HG02642 (cell line): Measurements from ENCODE around the gene IL1RAPL2.
"Not testable (repeated sequence)": the region's sequence is repeated elsewhere in the genome, so short reads cannot be mapped to it uniquely, and the experiment has no call there.

Experiments used
- ATAC-seq: cut with Tn5 transposase; IDR thresholded peaks from one replicate; pipeline ENCODE4 v1.9.1; 2021; ENCODE audit warnings: mild to moderate bottlenecking; ENCODE audit not compliant: unreplicated experiment, poor library complexity

Gene IL1RAPL2

DNA sequence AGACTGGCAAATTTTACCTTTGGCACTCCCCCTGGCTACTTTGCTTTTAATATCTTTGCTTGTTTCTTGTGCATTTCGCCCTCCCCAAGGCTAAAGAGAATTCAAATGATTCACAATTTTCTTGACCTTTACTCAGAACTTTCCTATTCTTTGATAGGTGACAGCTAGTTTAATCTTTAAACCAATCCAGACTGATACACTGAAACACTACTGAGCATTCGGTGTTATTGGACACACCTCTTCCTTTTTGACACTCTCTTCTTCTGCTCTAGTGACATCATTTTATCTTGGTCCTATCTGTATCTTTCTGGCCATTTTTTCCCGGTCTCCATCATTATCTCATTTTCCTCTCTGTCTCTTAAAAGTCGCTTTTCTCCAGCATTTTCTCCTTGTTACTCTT lies 103.1 kb downstream of the IL1RAPL2 start:
- no peak for ATAC-seq

- no peak for ATAC-seq
Measured at GRCh38 chrX:104670051-104670450, 104.1 kb downstream of the IL1RAPL2 start.

GRCh38 chrX:104677517-104677916 lies 111.5 kb downstream of the IL1RAPL2 start:
- ATAC-seq: not testable (repeated sequence)

DNA sequence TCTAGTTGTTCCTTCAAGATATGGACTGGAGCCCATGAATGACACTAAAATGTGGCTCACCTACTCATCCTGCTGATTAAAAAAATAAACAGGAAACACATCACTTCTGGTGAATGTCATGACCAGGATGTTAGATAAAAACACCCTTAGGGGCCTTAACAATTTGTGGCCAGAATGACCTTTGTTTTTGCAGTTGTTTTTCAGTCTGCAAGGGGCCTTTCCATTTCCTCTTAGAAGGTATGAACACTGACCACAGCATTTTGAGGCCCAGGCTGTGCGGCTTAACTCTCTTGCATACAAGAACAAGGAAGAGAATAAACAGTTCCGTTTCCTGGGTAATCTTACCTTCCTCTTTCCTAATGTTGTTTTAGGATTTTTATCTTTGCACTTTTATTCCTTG lies 113.2 kb downstream of the IL1RAPL2 start:
- no peak for ATAC-seq

GRCh38 chrX:104681214-104681613 lies 115.2 kb downstream of the IL1RAPL2 start:
- no peak for ATAC-seq

DNA sequence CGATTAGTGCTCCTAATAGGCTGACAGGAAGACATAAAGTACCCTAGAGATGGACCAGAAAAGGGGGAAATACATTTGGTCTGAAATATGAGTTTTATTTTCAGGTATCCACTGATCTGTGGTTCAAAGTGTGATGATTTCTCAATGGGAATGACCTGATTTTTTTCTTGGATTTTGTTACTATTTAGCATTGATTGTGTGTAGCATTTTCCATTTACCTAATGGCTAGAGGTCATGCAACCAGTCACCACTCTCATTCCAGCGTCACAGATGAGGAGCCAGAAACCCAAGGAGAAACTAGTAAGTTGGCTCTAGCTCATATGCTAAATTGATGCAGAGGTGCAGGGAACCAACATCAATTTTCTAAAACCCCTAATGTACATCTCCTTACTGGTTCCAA lies 118.1 kb downstream of the IL1RAPL2 start:
- ATAC-seq: no peak

DNA sequence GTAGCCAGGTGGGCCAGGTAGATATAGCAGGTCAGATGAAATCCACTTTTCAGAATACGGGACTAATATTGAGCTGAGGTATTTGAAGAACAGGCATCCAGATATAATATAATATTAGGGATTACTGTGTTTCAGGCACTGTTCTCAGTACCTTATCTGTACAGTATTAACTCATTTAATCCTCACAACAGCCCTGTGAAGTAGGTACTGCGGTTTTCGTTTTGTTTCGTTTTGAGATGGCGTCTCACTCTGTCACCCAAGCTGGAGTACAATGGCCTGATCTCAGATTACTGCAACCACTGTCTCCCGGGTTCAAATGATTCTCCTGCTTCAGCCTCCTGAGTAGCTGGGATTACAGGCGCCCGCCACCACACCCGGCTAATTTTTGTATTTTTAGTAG lies 129.6 kb downstream of the IL1RAPL2 start:
- peak; percentile 80 for ATAC-seq

DNA sequence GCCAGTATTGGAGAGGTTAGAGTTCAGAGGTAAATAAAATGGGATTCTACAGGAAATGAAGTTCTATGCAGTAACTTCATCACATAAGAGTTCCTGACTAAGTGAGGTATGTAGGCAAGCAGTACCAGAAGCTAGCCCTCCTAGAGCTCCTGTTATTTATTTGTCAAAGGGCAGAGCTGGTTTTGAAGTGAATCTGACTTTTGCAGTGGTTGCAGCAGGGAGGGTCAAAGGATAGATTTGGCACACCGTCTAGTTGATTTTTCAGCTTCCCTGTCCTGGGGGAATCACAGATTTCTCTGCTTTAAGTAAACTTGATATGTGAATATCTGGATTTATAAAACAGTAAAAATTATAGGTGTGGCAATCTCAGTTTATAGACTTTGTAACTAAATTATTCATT lies 130.7 kb downstream of the IL1RAPL2 start:
- no peak for ATAC-seq

GRCh38 chrX:104697294-104697693 lies 131.3 kb downstream of the IL1RAPL2 start:
- no peak for ATAC-seq

GRCh38 chrX:104707042-104707441 lies 141.0 kb downstream of the IL1RAPL2 start:
- no peak for ATAC-seq

DNA sequence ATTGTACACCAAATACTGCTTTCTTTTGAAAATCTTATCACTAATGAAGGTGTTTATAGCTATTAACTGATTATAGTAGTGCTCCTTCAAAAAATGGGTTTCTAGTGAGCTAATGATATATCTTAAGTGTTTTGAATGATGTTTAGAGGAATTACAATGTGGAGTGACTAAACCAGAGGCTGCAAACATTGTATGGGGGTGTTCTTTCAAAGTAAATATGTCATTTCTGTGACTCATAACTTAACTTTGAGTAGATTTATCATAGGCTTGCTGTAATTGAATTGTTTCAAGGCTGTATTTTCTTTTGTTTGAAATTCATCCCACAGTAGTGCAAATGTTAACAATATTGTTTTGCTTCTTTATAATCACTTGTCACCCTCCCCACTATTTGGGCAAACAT lies 141.6 kb downstream of the IL1RAPL2 start:
- no peak for ATAC-seq

- ATAC-seq: no peak
Measured at GRCh38 chrX:104712515-104712914, 146.5 kb downstream of the IL1RAPL2 start.

GRCh38 chrX:104721854-104722253 lies 155.9 kb downstream of the IL1RAPL2 start:
- ATAC-seq: no peak

DNA sequence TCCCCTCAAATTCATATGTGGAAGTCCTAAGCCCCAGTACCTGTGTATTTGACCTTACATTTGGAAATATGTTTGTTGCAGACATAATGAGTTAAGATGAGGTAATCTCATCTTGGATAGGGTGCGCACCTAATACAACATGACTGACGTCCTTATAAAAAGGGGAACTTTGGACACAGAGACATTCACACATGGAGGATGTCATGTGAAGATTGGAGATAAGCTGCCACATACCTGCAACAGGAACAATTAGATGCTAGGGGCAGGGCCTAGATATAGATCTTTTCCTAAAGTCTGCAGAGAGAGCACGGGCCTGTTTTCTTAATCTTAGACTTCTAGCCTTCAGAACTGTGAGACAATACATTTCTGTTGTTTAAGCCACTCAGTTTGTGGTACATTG lies 162.5 kb downstream of the IL1RAPL2 start:
- ATAC-seq: no peak

GRCh38 chrX:104742355-104742754 lies 176.4 kb downstream of the IL1RAPL2 start:
- ATAC-seq: no peak

DNA sequence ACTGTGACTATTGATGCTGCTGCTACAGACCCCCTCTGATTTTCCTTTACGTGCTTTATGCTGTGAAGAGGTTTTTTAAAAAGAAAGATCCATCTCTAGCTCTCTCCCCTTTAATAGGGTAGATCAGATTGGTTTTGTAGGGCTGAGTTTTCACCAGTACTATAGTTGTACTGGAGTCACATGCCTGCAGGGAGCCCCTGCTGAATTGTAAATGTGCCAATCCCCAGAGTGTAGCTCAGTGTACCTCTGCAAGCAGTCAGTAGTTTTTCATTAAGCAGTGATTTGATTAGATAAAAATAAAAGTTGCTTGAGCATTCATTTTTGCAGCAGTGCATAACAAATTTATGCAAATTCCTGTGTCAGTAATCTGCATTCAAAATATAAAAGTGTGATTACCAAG lies 179.2 kb downstream of the IL1RAPL2 start:
- no peak for ATAC-seq

- no peak for ATAC-seq
Measured at GRCh38 chrX:104749951-104750610, 184.1 kb downstream of the IL1RAPL2 start.

DNA sequence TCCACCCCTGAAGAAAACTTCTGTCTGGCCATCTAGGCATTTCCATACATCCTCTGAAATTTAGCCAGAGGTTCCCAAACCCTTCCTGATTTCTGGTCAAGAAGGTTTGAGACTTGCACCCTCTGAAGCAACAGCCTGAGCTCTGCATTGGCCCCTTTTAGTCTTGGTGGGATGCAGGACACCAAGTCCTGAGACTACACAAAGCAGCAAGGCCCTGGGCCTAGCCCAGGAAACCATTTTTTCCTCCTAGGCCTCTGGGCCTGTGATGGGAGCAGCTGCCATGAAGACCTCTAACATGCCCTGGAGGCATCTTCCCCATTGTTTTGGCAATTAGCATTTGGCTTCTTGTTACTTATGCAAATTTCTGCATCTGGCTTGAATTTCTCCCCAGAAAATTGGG lies 196.6 kb downstream of the IL1RAPL2 start:
- ATAC-seq: no peak

DNA sequence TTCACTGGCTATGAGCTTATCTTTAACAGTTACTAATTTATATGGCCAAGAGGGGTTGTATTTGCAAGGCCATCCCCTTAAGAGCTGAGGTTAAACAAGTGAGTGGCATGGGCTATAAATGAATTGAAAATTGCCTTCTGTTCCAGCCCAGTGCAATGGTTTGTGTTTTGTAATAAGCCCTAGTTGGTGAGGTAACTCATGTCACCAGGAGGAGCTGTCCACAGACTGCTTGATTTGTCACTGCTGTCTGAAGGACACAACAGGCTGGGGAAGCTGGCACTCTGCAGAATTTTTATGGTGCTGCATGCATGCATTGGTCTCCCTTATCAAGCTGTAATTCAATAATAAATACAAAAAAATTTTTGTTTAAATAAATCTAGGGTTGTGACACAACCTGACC lies 223.8 kb downstream of the IL1RAPL2 start:
- no peak for ATAC-seq

GRCh38 chrX:104795804-104796203 lies 229.8 kb downstream of the IL1RAPL2 start:
- no peak for ATAC-seq

DNA sequence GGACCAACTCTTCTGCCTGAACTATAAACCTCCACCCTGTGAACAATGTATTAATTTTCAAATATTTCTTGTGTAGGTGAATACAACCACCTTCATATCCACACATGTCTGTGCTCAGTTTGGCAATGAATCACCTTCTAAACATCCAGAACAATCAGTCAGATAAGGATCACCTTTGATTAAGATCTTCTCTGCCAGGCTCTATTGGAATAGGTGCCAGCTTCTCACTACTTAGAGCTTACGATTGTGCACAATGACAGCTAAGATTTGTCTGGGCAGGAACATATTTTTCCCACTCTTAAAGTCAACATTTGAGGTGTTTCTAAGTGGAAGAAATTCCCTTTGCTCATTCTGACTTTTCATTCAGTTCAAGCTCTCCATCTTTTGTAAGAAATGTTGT lies 237.2 kb downstream of the IL1RAPL2 start:
- no peak for ATAC-seq

DNA sequence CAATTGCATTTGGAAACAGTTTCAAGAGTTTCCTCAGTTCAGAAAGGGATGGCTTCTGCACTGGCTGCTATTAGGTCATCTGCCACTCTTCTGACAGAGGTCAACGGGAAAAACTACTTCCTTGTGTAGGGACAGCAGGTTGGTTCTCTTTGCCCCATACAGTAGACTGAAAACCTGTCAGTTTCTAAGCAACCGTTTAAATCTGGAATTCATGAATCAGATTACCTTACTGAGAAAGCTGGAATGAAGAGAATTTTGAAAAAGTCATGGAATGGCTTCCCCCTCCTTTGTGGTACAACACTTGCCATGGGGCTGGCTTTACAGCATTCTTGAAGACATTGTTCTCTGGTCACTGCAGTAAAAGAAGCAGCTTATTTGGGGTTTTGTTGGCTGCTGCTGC lies 240.3 kb downstream of the IL1RAPL2 start:
- no peak for ATAC-seq

DNA sequence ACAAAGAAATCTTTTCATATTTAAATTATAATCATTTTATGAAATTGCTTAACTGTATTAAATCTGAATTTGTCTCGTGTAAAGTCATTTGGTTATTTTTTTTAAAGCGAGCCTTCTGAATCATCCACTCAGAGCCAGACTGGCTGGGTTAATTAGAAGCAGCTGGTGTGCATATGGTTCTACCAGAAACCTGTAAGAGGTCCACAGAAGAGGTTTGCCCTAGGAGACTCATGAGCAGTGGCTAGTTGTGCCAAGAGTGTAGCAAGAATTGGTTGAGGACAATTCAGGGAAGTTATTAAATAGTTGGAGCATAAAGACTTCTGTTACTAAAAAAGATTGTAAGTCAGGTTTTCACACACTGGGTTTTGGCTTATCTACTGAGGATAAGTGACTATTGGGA lies 267.4 kb downstream of the IL1RAPL2 start:
- ATAC-seq: no peak
